ENCODE results near the gene NRCAM. TPM values are rescaled to one million over a fixed set of nuclear protein-coding genes. Genes with fewer than 3 reads are reported as not detected.

Gene NRCAM
- total and polyA plus RNA-seq, 10 of the 15 experiments (the other 5 are each of a cell fraction or from before 2014, with no cell fraction given), result 0.30 to 2.0 (median 1.0) TPM

DNA sequence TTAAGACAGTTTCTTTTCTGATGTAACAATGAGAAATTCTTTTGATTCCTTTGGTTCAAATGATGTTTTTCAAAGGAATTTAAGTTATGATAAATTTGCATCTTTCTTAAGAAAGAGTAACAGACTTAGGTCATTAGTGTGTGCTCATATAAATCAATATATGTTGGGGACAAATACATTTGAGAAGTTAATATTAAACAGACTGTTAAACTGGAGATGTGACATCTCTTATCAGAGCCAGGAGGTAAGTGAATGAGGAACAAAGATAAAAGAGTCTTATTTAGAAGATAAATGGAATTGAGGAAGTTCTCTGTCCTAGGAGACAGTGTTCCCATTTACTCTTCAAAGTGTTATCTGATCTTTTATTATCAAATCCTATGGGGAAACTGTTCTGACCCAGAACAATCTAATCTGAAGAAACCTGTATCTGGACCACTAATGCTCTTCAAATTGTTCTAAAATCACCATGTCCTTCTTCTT lies 221.2 kb downstream of the NRCAM start:
- Histone ChIP-seq H3K9ac (ENCODE audit: control insufficient read depth, insufficient read depth, low read length) (no peak overlapping the region), H3K79me2 (ENCODE audit: control insufficient read depth, insufficient read depth, low read length) (no peaks in the 10 kb centered on the region), H2AFZ (ENCODE audit: control insufficient read depth, low read depth, low read length) (peak overlapping the region; percentile 11; the same call in 1 of the 2 replicates), H3K27me3 (replicated peaks in 1 of 2; ENCODE audit: control insufficient read depth in 2 of 2, insufficient read depth in 2 of 2, low read length in 1 of 2) (no peaks in the 10 kb centered on the region), H3K4me2 (ENCODE audit: control insufficient read depth, insufficient read depth) (no peak overlapping the region), H3K4me3 (no peak overlapping the region), H3K4me1 (ENCODE audit: control insufficient read depth, insufficient read depth, low read length) (no peaks in the 10 kb centered on the region), H3K36me3 (ENCODE audit: control insufficient read depth in 2 of 2, insufficient read depth in 2 of 2, low read length in 1 of 2) (no peaks in the 10 kb centered on the region), H3K27ac (ENCODE audit: control insufficient read depth, insufficient read depth) (no peak overlapping the region), H3K9me3 (replicated peaks; ENCODE audit: control insufficient read depth, insufficient read depth, low read length) (no peaks in the 10 kb centered on the region; the same call in 2 of the 3 replicates), H4K20me1 (ENCODE audit: control insufficient read depth, insufficient read depth) (no peaks in the 10 kb centered on the region)
- intact Hi-C loops (cut with micrococcal nuclease; ENCODE audit: unreplicated experiment), result loop anchor here (10.0 kb wide), 1 partner anchor 60 kb away; no protein-coding TSS in a partner anchor
- in situ Hi-C loops (cut with MboI), result no loop called here
- ATAC-seq (no peak; the same call in 2 of the 3 replicates), DNase-seq (ENCODE audit: low read depth, low spot score) (no peak), FAIRE-seq (peak; percentile 49)
- CTCF ChIA-PET, result no interaction called here
- RAD21 ChIA-PET (ENCODE audit: unreplicated experiment), result no interaction called here
- BruUV-seq (replicated peaks), result no TSS peak
- POLR2A ChIA-PET, result no interaction called here
- SMC1A ChIA-PET (ENCODE audit: uncharacterized antibody, unreplicated experiment), result interaction anchor here (1.2 to 1.5 kb wide), 2 partner anchors 9 to 22 kb away, joined by 4 to 5 read pairs; no protein-coding TSS in a partner anchor
- no peak for TF ChIP-seq BHLHE40 (IDR thresholded peaks at IDR 0.05; ENCODE audit: borderline replicate concordance in 1 of 2, low read depth in 2 of 2, low read length in 1 of 2)
- TF ChIP-seq SUPT20H (IDR thresholded peaks at IDR 0.05; ENCODE audit: borderline replicate concordance, control insufficient read depth, low read depth, low read length), result no peak
- TF ChIP-seq GABPA (IDR thresholded peaks at IDR 0.05; ENCODE audit: low read depth), result no peak
- no peak for TF ChIP-seq HDAC6 (IDR thresholded peaks at IDR 0.05; ENCODE audit: unreplicated experiment)
- TF ChIP-seq CEBPB (IDR thresholded peaks at IDR 0.05; ENCODE audit: borderline replicate concordance in 1 of 2, low read depth in 2 of 2, low read length in 2 of 2), result no peak
- no peak for TF ChIP-seq SKIL (IDR thresholded peaks at IDR 0.05; ENCODE audit: low read depth, poor library complexity, severe bottlenecking)
- TF ChIP-seq SMARCA5 (IDR thresholded peaks at IDR 0.05), result no peak
- TF ChIP-seq, protein P1, sequence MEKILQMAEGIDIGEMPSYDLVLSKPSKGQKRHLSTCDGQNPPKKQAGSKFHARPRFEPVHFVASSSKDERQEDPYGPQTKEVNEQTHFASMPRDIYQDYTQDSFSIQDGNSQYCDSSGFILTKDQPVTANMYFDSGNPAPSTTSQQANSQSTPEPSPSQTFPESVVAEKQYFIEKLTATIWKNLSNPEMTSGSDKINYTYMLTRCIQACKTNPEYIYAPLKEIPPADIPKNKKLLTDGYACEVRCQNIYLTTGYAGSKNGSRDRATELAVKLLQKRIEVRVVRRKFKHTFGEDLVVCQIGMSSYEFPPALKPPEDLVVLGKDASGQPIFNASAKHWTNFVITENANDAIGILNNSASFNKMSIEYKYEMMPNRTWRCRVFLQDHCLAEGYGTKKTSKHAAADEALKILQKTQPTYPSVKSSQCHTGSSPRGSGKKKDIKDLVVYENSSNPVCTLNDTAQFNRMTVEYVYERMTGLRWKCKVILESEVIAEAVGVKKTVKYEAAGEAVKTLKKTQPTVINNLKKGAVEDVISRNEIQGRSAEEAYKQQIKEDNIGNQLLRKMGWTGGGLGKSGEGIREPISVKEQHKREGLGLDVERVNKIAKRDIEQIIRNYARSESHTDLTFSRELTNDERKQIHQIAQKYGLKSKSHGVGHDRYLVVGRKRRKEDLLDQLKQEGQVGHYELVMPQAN (conservative IDR thresholded peaks at IDR 0.05), result no peak
- no peak for TF ChIP-seq FOXM1 (IDR thresholded peaks at IDR 0.05; ENCODE audit: low read depth, low read length)
- TF ChIP-seq, protein P2, sequence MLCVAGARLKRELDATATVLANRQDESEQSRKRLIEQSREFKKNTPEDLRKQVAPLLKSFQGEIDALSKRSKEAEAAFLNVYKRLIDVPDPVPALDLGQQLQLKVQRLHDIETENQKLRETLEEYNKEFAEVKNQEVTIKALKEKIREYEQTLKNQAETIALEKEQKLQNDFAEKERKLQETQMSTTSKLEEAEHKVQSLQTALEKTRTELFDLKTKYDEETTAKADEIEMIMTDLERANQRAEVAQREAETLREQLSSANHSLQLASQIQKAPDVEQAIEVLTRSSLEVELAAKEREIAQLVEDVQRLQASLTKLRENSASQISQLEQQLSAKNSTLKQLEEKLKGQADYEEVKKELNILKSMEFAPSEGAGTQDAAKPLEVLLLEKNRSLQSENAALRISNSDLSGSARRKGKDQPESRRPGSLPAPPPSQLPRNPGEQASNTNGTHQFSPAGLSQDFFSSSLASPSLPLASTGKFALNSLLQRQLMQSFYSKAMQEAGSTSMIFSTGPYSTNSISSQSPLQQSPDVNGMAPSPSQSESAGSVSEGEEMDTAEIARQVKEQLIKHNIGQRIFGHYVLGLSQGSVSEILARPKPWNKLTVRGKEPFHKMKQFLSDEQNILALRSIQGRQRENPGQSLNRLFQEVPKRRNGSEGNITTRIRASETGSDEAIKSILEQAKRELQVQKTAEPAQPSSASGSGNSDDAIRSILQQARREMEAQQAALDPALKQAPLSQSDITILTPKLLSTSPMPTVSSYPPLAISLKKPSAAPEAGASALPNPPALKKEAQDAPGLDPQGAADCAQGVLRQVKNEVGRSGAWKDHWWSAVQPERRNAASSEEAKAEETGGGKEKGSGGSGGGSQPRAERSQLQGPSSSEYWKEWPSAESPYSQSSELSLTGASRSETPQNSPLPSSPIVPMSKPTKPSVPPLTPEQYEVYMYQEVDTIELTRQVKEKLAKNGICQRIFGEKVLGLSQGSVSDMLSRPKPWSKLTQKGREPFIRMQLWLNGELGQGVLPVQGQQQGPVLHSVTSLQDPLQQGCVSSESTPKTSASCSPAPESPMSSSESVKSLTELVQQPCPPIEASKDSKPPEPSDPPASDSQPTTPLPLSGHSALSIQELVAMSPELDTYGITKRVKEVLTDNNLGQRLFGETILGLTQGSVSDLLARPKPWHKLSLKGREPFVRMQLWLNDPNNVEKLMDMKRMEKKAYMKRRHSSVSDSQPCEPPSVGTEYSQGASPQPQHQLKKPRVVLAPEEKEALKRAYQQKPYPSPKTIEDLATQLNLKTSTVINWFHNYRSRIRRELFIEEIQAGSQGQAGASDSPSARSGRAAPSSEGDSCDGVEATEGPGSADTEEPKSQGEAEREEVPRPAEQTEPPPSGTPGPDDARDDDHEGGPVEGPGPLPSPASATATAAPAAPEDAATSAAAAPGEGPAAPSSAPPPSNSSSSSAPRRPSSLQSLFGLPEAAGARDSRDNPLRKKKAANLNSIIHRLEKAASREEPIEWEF (IDR thresholded peaks at IDR 0.05; ENCODE audit: insufficient replicate concordance, low read depth, low read length), result no peak
- no peak for TF ChIP-seq NBN (IDR thresholded peaks at IDR 0.05)
- TF ChIP-seq TARDBP (IDR thresholded peaks at IDR 0.05; ENCODE audit: borderline replicate concordance), result no peak
- TF ChIP-seq RBBP5 (conservative IDR thresholded peaks at IDR 0.05), result no peak
- no peak for TF ChIP-seq RFX5 (IDR thresholded peaks at IDR 0.05; ENCODE audit: low read depth, low read length)
